Fibroblast of skin of right quadriceps (primary cell): ENCODE results near the gene KSR1.
A peak's percentile ranks its signal among the peaks of the same experiment; 100 is the strongest.

Experiments used
- DNase-seq: peaks from one replicate; pipeline ENCODE4 v3.0.0-alpha.2; 2013

The KSR1 gene

GRCh38 chr17:27575096-27575911 lies 119.1 kb downstream of the KSR1 start:
- DNase-seq, result no peak

GRCh38 chr17:27575912-27576252 lies 119.6 kb downstream of the KSR1 start:
- no peak for DNase-seq

- DNase-seq, result no peak
These were observed 120.3 kb downstream of the KSR1 start for GRCh38 chr17:27576477-27577083.

- peak; percentile 85 for DNase-seq
These were observed 121.0 kb downstream of the KSR1 start for GRCh38 chr17:27577121-27577761.

- DNase-seq, result peak; percentile 72
These were observed 121.9 kb downstream of the KSR1 start for GRCh38 chr17:27577884-27578717.

GRCh38 chr17:27578718-27579085 lies 122.5 kb downstream of the KSR1 start:
- no peak for DNase-seq

- no peak for DNase-seq
These were observed 123.1 kb downstream of the KSR1 start for GRCh38 chr17:27579304-27579703.

DNA sequence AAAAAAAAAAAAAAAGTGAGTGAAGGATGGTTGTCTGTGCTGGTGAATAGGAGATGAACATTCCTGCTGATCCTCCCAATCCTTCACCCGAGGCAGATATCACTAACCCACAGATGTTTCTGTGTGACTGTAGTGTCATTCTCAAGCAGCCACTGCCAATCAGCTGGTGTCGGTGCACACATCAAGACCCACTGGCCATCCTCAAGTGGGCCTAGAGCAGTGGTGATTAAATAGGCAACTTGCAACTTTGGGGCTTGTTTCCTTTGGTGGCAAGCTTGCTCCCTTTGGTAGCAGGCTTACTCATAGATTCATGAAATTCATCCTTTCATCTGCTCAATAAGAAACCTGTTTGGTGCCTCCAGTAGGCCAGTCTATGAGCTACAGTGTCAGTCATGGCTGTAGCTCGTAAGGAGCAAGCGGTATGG lies 123.7 kb downstream of the KSR1 start:
- DNase-seq, result no peak

DNA sequence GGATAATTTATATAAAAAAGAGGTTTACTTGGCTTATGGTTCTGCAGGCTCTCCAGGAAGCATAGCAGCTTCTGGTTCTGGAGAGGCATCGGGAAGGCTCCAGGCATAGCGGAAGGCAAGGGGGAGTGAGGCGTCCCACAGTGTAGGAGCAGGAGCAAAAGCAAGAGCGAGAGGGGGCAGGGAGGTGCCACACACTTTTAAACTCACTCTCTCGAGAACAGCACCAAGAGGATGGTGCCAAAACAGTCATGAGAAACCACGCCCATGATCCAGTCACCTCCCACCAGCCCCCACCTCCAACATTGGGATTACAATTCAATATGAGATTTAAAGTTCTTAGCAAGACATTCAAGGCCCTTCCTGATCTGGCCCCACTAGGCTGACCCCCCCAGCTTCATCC lies 124.8 kb downstream of the KSR1 start:
- DNase-seq, result no peak

DNA sequence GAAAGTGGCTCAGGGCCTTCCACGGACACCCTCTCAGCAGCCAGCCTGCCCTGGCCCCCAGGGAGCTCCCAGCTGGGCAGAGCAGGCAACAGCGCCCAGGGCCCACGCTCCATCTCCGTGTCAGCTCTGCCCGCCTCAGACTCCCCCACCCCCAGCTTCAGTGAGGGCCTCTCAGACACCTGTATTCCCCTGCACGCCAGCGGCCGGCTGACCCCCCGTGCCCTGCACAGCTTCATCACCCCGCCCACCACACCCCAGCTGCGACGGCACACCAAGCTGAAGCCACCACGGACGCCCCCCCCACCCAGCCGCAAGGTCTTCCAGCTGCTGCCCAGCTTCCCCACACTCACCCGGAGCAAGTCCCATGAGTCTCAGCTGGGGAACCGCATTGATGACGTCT lies 126.4 kb downstream of the KSR1 start:
- no peak for DNase-seq

DNA sequence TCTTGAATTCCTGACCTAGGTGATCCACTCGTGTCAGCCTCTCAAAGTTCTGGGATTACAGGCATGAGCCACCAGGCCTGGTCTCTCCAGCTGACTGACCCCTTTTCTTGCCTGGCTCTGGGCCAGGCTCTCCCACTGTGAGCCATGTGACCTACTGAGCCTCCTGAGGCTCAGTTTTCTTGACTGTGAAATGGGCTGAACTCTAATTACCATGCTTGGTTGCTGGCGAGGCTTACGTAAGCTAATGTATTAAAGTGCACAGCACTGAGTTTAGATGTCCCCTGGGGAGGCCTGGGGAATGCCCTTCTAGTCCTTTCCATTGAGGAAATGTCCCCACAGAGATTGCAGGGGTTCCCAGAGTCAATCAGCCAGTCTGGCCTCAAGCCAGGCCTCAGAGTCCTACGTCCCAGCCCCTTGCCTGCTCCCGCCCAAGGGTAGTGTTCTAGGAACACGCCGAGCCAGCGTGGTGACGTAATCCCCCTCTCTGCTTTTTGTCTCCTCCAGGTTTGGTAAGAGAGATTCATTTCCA lies 129.0 kb downstream of the KSR1 start:
- DNase-seq, result no peak

GRCh38 chr17:27585792-27586191 lies 129.5 kb downstream of the KSR1 start:
- DNase-seq, result no peak

DNA sequence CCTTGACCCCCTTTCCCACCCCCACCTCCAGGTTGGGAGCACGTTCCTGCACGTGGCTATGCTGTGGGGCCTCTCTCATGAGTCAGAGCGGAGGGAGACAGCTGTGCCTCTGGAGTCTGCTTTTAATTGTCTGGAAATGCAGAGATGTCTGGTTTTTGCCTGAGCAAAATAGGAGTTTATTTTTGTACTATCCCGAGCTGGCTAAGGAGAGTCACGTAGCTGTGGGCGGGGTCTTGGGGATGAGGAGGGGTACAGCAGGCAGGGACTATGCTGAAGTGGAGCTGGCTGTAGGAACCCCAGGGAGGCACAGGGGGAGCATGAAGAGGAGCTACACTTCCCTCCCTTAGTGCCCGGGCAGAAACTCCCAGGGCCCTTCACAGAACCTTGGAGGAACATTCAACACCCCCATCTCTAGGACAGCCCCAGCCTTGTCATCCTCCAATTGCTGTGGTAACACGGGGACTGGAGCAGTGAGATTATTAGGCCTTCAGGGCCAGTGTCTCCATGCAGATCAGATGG lies 130.0 kb downstream of the KSR1 start:
- DNase-seq, result peak; percentile 87

DNA sequence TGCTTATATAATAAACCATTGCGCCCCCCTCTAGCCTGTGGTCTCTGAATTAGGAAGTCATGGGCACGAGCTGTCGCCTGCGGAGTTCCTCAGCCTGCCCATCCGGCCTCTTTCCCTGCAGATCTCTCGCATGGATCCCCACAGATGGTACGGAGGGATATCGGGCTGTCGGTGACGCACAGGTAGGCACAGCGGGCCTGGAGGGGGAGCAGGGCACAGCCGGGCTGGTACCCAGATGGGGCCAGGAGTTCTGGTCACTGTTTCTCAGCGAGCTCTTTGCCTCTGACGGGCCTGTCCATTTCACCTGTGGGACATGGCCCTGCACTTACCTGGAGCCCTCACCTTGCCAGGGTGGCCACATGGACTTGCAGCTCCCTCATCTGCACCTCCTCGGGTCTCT lies 132.1 kb downstream of the KSR1 start:
- DNase-seq, result no peak

GRCh38 chr17:27590864-27591263 lies 134.6 kb downstream of the KSR1 start:
- DNase-seq, result no peak

DNA sequence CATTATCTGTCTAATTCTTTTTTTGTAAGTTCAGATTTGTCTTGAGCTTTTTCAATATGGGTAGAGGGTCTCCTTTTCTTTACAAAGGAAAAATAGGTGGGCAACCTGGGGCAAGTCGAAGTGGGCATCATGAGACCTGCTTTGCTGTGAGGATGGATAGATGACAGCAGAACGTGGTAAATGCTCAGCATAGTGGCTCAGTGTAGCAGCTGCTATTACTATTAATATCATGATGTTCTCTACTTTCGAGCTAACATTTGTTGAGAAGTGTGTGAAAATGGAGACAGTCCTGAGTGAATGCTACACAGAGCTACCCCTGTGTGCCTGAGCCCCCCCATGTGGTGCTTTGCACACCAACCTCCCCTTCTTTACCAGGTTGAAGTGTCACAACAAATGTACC lies 135.7 kb downstream of the KSR1 start:
- DNase-seq, result no peak

- DNase-seq, result no peak
These were observed 137.1 kb downstream of the KSR1 start for GRCh38 chr17:27593232-27593856.

DNA sequence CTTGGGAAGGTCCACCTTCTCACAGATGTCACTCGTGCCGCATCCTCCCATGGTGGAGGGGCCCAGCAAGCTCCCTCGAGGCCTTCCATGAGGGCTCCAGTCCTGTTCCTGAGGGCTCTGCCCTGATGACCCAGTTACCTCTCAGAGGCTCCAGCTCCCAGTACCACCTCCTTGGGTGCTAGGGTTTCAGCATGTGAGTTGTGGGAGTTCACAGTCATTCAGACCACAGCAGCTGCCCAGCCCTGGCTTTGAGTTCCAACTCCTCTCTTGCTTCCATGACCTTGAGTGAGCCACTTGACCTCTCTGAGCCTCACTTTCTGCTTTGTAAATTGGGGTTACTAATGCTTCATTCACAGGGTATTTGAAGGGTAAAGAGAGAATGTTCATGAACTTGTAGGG lies 137.6 kb downstream of the KSR1 start:
- no peak for DNase-seq

DNA sequence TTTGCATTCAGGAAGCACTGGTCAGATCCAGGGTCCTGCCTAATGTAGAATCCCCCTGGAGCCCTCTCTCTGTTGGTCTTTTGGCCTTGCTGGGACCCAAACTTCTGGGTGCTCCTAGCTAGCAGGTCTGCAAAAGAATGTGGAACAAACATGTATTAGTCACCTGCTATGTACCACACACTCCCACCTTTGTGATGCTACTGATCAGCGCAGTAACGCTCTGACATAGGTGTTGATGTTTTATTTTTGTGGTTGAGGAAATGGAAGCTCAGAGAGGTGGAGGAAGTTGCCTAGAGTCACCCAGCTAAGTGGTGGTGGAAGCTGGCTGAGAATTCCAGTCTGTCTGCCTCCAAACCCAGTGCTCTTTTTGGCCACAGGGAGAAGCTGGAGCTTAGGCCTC lies 139.0 kb downstream of the KSR1 start:
- DNase-seq, result no peak

GRCh38 chr17:27596096-27596495 lies 139.8 kb downstream of the KSR1 start:
- no peak for DNase-seq

- no peak for DNase-seq
These were observed 140.4 kb downstream of the KSR1 start for GRCh38 chr17:27596566-27597187.

DNA sequence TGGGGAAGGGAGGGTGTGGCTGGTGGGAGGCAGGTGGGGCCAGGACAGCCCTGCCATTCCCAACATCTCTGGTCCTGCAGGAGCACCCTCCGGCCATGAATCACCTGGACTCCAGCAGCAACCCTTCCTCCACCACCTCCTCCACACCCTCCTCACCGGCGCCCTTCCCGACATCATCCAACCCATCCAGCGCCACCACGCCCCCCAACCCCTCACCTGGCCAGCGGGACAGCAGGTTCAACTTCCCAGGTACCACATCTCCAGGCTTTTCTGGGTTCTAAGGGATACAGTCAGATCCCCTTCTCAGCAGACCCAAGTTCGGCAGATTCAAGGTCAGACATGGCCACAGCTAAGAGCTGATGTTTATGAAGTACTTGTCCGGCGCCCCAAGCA lies 140.9 kb downstream of the KSR1 start:
- no peak for DNase-seq
